ENCODE data around the gene SCD5. TPM values are rescaled to one million over a fixed set of nuclear protein-coding genes. Genes with fewer than 3 reads are reported as not detected.

The SCD5 gene
- total RNA-seq, 2 experiments from 2014 or later, result 6.2 to 6.9 TPM

- peaks cover 9% of the 10 kb centered on the region for H3K27me3 Mint-ChIP-seq
- no peaks in the 10 kb centered on the region for H3K4me1 Mint-ChIP-seq
- POLR2A ChIA-PET, result no interaction called here
- no peak for DNase-seq
- H3K4me3 Mint-ChIP-seq, result no peak overlapping the region
- no peaks in the 10 kb centered on the region for H3K9me3 Mint-ChIP-seq
- no peak for ATAC-seq (ENCODE audit: low read depth)
- no peak overlapping the region for H3K27ac Mint-ChIP-seq
- H3K36me3 Mint-ChIP-seq, result no peaks in the 10 kb centered on the region
These were observed 25.5 kb downstream of the SCD5 start for GRCh38 chr4:82773057-82773456.

DNA sequence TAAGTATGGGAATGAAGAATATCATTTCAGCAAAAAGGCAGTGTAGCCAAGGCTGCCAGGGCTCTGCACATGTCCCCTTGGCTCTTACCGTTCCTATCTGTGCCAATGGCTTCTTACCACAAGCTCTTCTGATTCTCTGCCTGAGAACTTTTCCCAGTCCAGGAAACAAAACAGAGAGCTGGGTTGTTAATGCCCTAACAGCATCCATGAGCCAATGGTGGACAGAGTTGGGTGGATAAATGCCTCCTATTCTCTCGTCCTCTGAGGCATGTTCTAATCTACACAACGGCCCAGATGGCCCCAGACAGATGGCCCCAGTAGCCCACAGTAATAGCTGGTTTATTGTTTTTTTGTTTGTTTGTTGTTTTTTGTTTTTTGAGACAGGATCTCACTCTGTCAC, 28.0 kb downstream of the SCD5 start:
- Mint-ChIP-seq H3K27ac (no peak overlapping the region), H3K27me3 (peaks cover 13% of the 10 kb centered on the region), H3K4me3 (no peak overlapping the region), H3K9me3 (peaks cover 5% of the 10 kb centered on the region), H3K36me3 (peaks cover 4% of the 10 kb centered on the region), H3K4me1 (no peaks in the 10 kb centered on the region)
- POLR2A ChIA-PET, result no interaction called here
- DNase-seq (no peak), ATAC-seq (ENCODE audit: low read depth) (no peak)

GRCh38 chr4:82765134-82765533, 33.5 kb downstream of the SCD5 start:
- DNase-seq, result no peak
- Mint-ChIP-seq H3K4me1 (peaks cover 1% of the 10 kb centered on the region), H3K9me3 (peaks cover 7% of the 10 kb centered on the region), H3K36me3 (peaks cover 4% of the 10 kb centered on the region), H3K27me3 (peaks cover 10% of the 10 kb centered on the region), H3K27ac (no peak overlapping the region), H3K4me3 (no peak overlapping the region)
- POLR2A ChIA-PET, result no interaction called here
- ATAC-seq (ENCODE audit: low read depth), result no peak

DNA sequence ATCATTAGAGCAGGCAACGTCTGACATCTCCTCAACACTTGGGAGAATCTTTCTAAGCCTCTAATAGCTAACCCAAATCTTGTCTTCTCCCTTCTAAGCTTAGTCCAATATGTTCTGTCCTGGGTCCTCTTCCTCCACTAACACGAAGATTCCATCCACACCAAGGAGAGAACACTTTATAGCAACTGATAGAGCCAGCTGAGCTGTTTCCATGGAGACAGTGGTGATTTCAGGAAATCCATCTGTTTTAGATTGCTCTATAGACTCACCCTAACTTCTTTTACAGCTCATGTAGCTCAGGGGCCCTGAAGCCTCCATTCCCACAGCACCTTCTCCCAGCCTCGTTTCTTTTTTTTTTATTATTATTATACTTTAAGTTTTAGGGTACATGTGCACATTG, 37.4 kb downstream of the SCD5 start:
- peaks cover 1% of the 10 kb centered on the region for H3K4me1 Mint-ChIP-seq
- H3K27me3 Mint-ChIP-seq, result peaks cover 3% of the 10 kb centered on the region
- POLR2A ChIA-PET, result no interaction called here
- H3K9me3 Mint-ChIP-seq, result peaks cover 2% of the 10 kb centered on the region
- ATAC-seq (ENCODE audit: low read depth) (no peak), DNase-seq (no peak)
- no peak overlapping the region for H3K4me3 Mint-ChIP-seq
- H3K27ac Mint-ChIP-seq, result no peak overlapping the region
- no peaks in the 10 kb centered on the region for H3K36me3 Mint-ChIP-seq

- POLR2A ChIA-PET, result no interaction called here
- H3K27ac Mint-ChIP-seq, result no peak overlapping the region
- H3K4me3 Mint-ChIP-seq, result no peak overlapping the region
- DNase-seq, result no peak
- H3K9me3 Mint-ChIP-seq, result no peaks in the 10 kb centered on the region
- no peaks in the 10 kb centered on the region for H3K4me1 Mint-ChIP-seq
- H3K36me3 Mint-ChIP-seq, result no peaks in the 10 kb centered on the region
- ATAC-seq (ENCODE audit: low read depth), result no peak
- peaks cover 4% of the 10 kb centered on the region for H3K27me3 Mint-ChIP-seq
These were observed 39.6 kb downstream of the SCD5 start for GRCh38 chr4:82758701-82759685.

GRCh38 chr4:82756061-82756460, 42.5 kb downstream of the SCD5 start:
- Mint-ChIP-seq H3K27me3 (peaks cover 11% of the 10 kb centered on the region), H3K36me3 (no peaks in the 10 kb centered on the region), H3K4me1 (no peaks in the 10 kb centered on the region), H3K27ac (no peak overlapping the region), H3K9me3 (no peaks in the 10 kb centered on the region), H3K4me3 (no peak overlapping the region)
- ATAC-seq (ENCODE audit: low read depth) (no peak), DNase-seq (no peak)
- POLR2A ChIA-PET, result no interaction called here

DNA sequence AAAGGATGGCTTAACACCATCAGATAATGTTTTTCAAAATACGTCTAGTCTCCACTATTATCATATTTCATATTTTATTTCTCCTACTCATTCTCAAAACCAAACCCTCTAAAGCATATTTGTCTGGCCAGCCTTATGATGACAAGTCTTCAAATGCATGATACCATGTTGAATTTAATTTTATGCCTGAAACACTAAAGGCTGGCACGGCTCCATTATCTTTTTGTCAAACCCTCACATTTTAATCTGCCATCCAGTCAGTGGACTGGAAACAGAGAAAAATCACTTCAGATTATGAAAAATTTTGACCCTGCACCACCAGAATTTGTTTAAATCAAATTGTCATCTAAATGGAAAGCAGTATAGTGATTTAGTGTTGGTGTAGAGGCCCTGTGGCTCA, 42.9 kb downstream of the SCD5 start:
- H3K4me1 Mint-ChIP-seq, result no peaks in the 10 kb centered on the region
- no peak overlapping the region for H3K4me3 Mint-ChIP-seq
- H3K36me3 Mint-ChIP-seq, result no peaks in the 10 kb centered on the region
- no peaks in the 10 kb centered on the region for H3K9me3 Mint-ChIP-seq
- ATAC-seq (ENCODE audit: low read depth) (no peak), DNase-seq (no peak)
- POLR2A ChIA-PET, result no interaction called here
- H3K27ac Mint-ChIP-seq, result no peak overlapping the region
- peaks cover 11% of the 10 kb centered on the region for H3K27me3 Mint-ChIP-seq

GRCh38 chr4:82754513-82755165, 44.0 kb downstream of the SCD5 start:
- Mint-ChIP-seq H3K27me3 (peaks cover 11% of the 10 kb centered on the region), H3K4me3 (no peak overlapping the region), H3K9me3 (no peaks in the 10 kb centered on the region), H3K27ac (no peak overlapping the region), H3K36me3 (no peaks in the 10 kb centered on the region), H3K4me1 (no peaks in the 10 kb centered on the region)
- no peak for DNase-seq
- no peak for ATAC-seq (ENCODE audit: low read depth)
- POLR2A ChIA-PET, result no interaction called here

- no peak overlapping the region for H3K27ac Mint-ChIP-seq
- no peaks in the 10 kb centered on the region for H3K36me3 Mint-ChIP-seq
- H3K4me1 Mint-ChIP-seq, result no peaks in the 10 kb centered on the region
- POLR2A ChIA-PET, result no interaction called here
- ATAC-seq (ENCODE audit: low read depth) (no peak), DNase-seq (no peak)
- H3K27me3 Mint-ChIP-seq, result peaks cover 11% of the 10 kb centered on the region
- no peak overlapping the region for H3K4me3 Mint-ChIP-seq
- no peaks in the 10 kb centered on the region for H3K9me3 Mint-ChIP-seq
These were observed 44.7 kb downstream of the SCD5 start for GRCh38 chr4:82753725-82754410.

DNA sequence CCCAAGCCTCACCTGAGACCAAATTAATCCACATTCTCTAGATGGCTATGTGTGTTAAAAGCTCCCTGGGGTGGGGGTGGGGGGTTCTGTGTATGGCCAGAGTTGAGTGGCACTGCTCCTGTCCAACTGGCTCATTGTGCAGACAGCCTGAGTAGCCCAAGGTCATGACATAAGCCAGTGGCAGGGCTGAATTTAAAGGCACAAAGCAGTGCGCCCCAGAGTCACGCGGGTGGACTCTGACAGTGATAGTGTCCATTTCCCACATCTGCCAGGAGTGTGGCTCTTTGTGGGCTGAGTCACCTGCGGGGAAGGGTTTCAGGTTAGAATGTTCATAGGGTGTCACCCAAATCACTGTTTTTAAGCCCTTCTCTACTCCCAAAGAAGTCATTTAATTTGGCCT, 45.4 kb downstream of the SCD5 start:
- H3K9me3 Mint-ChIP-seq, result no peaks in the 10 kb centered on the region
- DNase-seq (no peak), ATAC-seq (ENCODE audit: low read depth) (no peak)
- no peaks in the 10 kb centered on the region for H3K36me3 Mint-ChIP-seq
- H3K4me3 Mint-ChIP-seq, result no peak overlapping the region
- H3K27ac Mint-ChIP-seq, result no peak overlapping the region
- no peaks in the 10 kb centered on the region for H3K4me1 Mint-ChIP-seq
- POLR2A ChIA-PET, result no interaction called here
- H3K27me3 Mint-ChIP-seq, result peaks cover 11% of the 10 kb centered on the region

GRCh38 chr4:82748810-82749470, 49.7 kb downstream of the SCD5 start:
- no peak overlapping the region for H3K4me3 Mint-ChIP-seq
- H3K36me3 Mint-ChIP-seq, result no peaks in the 10 kb centered on the region
- POLR2A ChIA-PET, result no interaction called here
- ATAC-seq (ENCODE audit: low read depth) (no peak), DNase-seq (no peak)
- H3K27ac Mint-ChIP-seq, result no peak overlapping the region
- no peaks in the 10 kb centered on the region for H3K4me1 Mint-ChIP-seq
- H3K9me3 Mint-ChIP-seq, result no peaks in the 10 kb centered on the region
- peaks cover 16% of the 10 kb centered on the region for H3K27me3 Mint-ChIP-seq

GRCh38 chr4:82747686-82748575, 50.7 kb downstream of the SCD5 start:
- Mint-ChIP-seq H3K9me3 (no peaks in the 10 kb centered on the region), H3K27me3 (peaks cover 15% of the 10 kb centered on the region), H3K4me1 (no peaks in the 10 kb centered on the region), H3K27ac (no peak overlapping the region), H3K4me3 (no peak overlapping the region), H3K36me3 (no peaks in the 10 kb centered on the region)
- DNase-seq (no peak), ATAC-seq (ENCODE audit: low read depth) (no peak)
- POLR2A ChIA-PET, result no interaction called here
